RWPE1 (cell line): Measurements from ENCODE around the gene BGLAP.

Source experiments
- CTCF ChIA-PET: fragments of 350-600 bp; sonication (Branson Sonifier 250); formaldehyde crosslinking; extraction: SDS; loops from one replicate; lab custom pipeline; 2021; lab: Yijun Ruan, JAX
- POLR2A ChIA-PET: fragments of 400-600 bp; formaldehyde crosslinking; extraction: SDS; loops from one replicate; lab custom pipeline; 2020; ENCODE audit warnings: antibody characterized with exemption; ENCODE audit not compliant: low non-redundant PET; lab: Yijun Ruan, JAX
- DNase-seq: peaks from one replicate; pipeline ENCODE4 v3.0.0; 2012; ENCODE audit warnings: low spot score
- H3K27ac ChIP-seq: fragments of 450-650 bp; 2 replicates; pipeline ENCODE4 v1.5.1; 2017
- CTCF ChIP-seq: fragments of 450-650 bp; conservative IDR thresholded peaks from 2 replicates; pipeline ENCODE4 v1.5.1; 2017; ENCODE audit warnings: low read depth, mild to moderate bottlenecking

The BGLAP gene

GRCh38 chr1:156221986-156222692, 19.8 kb upstream of the BGLAP start:
- ChIA-PET POLR2A (no interaction called here), CTCF (interaction anchor here (0.7 to 1.1 kb wide), 2 partner anchors 131 to 163 kb away, joined by 3 to 4 read pairs; no protein-coding TSS in a partner anchor)
- DNase-seq: no peak
- peak overlapping the region; percentile 68 for H3K27ac ChIP-seq
- TF ChIP-seq CTCF: no peak

DNA sequence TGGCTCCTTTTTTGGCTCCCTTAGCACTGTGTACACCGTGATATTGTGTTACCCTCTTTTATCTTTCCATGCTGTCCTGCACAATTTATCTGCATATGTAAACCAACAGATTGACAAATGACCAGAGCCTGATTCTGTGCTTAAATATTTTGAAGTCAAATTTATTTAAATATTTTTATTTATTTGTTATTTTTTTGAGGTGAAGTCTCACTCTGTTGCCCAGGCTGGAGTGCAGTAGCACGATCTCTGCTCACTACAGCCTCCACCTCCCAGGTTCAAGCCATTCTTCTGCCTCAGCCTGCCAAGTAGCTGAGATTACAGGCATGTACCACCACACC, 16.3 kb upstream of the BGLAP start:
- H3K27ac ChIP-seq: peak overlapping the region; percentile 31

GRCh38 chr1:156226116-156226538, 15.9 kb upstream of the BGLAP start:
- DNase-seq: no peak
- ChIA-PET POLR2A (no interaction called here), CTCF (interaction anchor here (0.6 to 2.0 kb wide), 9 partner anchors 12 to 263 kb away, joined by 3 to 14 read pairs (median 5); no protein-coding TSS in a partner anchor)
- peak overlapping the region; percentile 31 for H3K27ac ChIP-seq
- TF ChIP-seq CTCF: no peak

More for the DNA sequence above, 16.3 kb upstream of the BGLAP start:
- ChIA-PET CTCF (interaction anchor here (0.6 to 2.0 kb wide), 20 partner anchors 9 to 263 kb away, joined by 3 to 14 read pairs (median 4); partner anchors contain the start of genes BGLAP and VHLL), POLR2A (interaction anchor here (0.6 kb wide), 1 partner anchor 56 kb away, joined by 4 read pairs; no protein-coding TSS in a partner anchor)
- no peak for DNase-seq
- TF ChIP-seq CTCF: peak; percentile 16

GRCh38 chr1:156226782-156227181, 15.2 kb upstream of the BGLAP start:
- POLR2A ChIA-PET: no interaction called here
- no peak for DNase-seq

DNA sequence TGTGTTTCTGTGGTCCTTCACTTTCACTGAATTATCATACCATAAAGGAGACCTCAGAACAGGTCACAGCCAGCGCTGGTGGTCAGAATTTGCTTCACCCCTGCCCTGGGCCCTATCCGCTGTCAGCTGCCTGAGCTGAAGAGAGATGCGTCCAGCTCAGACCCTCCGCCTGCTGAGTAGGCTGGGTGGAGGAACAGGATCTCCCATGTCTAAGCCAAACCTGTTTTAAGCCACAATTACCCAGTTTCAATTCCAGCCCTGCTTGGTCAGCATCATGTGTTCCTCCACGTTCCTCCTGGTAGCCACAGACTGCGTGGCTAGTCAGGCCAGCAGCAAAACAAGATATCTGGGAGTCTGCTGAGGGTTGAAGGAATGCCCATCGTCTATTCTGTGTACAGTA, 13.5 kb upstream of the BGLAP start:
- H3K27ac ChIP-seq: peak overlapping the region; percentile 11; the same call in 1 of the 2 replicates
- ChIA-PET CTCF (interaction anchor here (0.6 to 1.0 kb wide), 2 partner anchors 91 to 99 kb away, joined by 3 to 5 read pairs; no protein-coding TSS in a partner anchor), POLR2A (no interaction called here)
- TF ChIP-seq CTCF: no peak
- no peak for DNase-seq

More at GRCh38 chr1:156226782-156227181, 15.2 kb upstream of the BGLAP start:
- TF ChIP-seq CTCF: no peak
- CTCF ChIA-PET: interaction anchor here (0.6 to 2.0 kb wide), 4 partner anchors 110 to 264 kb away, joined by 3 to 5 read pairs (median 4); no protein-coding TSS in a partner anchor
- H3K27ac ChIP-seq: no peak overlapping the region

GRCh38 chr1:156229809-156230472, 12.0 kb upstream of the BGLAP start:
- H3K27ac ChIP-seq: 0 out of 2 replicates have a peak overlapping the region, but pooled peaks have one; percentile 3
- CTCF ChIA-PET: interaction anchor here (0.5 to 1.0 kb wide), 4 partner anchors 12 to 327 kb away, joined by 3 to 5 read pairs (median 3); no protein-coding TSS in a partner anchor
- DNase-seq: no peak
- POLR2A ChIA-PET: no interaction called here
- no peak for TF ChIP-seq CTCF
